NCI-H1694 treated with DMSO at 0.1 percent for 48 hours (cell line): ENCODE results near the gene MIPOL1.
A peak's percentile ranks its signal among the peaks of the same experiment; 100 is the strongest.
"Not testable (repeated sequence)": the region's sequence is repeated elsewhere in the genome, so short reads cannot be mapped to it uniquely, and the experiment has no call there.

Source experiments
- DNase-seq: peaks from one replicate; lab custom pipeline; 2025; lab: John Stamatoyannopoulos, UW

The MIPOL1 gene

GRCh38 chr14:37187840-37188577 lies 9.7 kb upstream of the MIPOL1 start:
- not testable (repeated sequence) for DNase-seq

- DNase-seq, result not testable (repeated sequence)
Measured at GRCh38 chr14:37189733-37190132, 8.0 kb upstream of the MIPOL1 start.

GRCh38 chr14:37194698-37195097 lies 3.0 kb upstream of the MIPOL1 start:
- no peak for DNase-seq

GRCh38 chr14:37195327-37195726 lies 2.4 kb upstream of the MIPOL1 start:
- no peak for DNase-seq

GRCh38 chr14:37196604-37197420 lies 925 bp upstream of the MIPOL1 start:
- no peak for DNase-seq

- no peak for DNase-seq
Measured at GRCh38 chr14:37198273-37198598, 499 bp downstream of the MIPOL1 start.

- DNase-seq, result no peak
Measured at GRCh38 chr14:37198907-37199306, 1.2 kb downstream of the MIPOL1 start.

- no peak for DNase-seq
Measured at GRCh38 chr14:37201724-37202123, 4.0 kb downstream of the MIPOL1 start.

- DNase-seq, result no peak
Measured at GRCh38 chr14:37202265-37202664, 4.5 kb downstream of the MIPOL1 start.

GRCh38 chr14:37202812-37203211 lies 5.1 kb downstream of the MIPOL1 start:
- no peak for DNase-seq

GRCh38 chr14:37203423-37203822 lies 5.7 kb downstream of the MIPOL1 start:
- no peak for DNase-seq

- not testable (repeated sequence) for DNase-seq
Measured at GRCh38 chr14:37205623-37206605, 8.2 kb downstream of the MIPOL1 start.

- DNase-seq, result not testable (repeated sequence)
Measured at GRCh38 chr14:37209617-37210016, 11.9 kb downstream of the MIPOL1 start.

GRCh38 chr14:37210448-37210847 lies 12.7 kb downstream of the MIPOL1 start:
- no peak for DNase-seq

- DNase-seq, result no peak
Measured at GRCh38 chr14:37213016-37213415, 15.3 kb downstream of the MIPOL1 start.

GRCh38 chr14:37215345-37215744 lies 17.6 kb downstream of the MIPOL1 start:
- DNase-seq, result no peak

- no peak for DNase-seq
Measured at GRCh38 chr14:37221073-37221472, 23.3 kb downstream of the MIPOL1 start.

GRCh38 chr14:37223947-37224474 lies 26.3 kb downstream of the MIPOL1 start:
- no peak for DNase-seq

GRCh38 chr14:37225668-37226067 lies 27.9 kb downstream of the MIPOL1 start:
- DNase-seq, result not testable (repeated sequence)

- DNase-seq, result peak; percentile 85
Measured at GRCh38 chr14:37230551-37231194, 32.9 kb downstream of the MIPOL1 start.

- peak; percentile 50 for DNase-seq
Measured at GRCh38 chr14:37232907-37233481, 35.3 kb downstream of the MIPOL1 start.
